HepG2 (cell line): ENCODE data around the gene FAIM. TPM values are rescaled to one million over a fixed set of nuclear protein-coding genes. Genes with fewer than 3 reads are reported as not detected.

Source experiments
- ARNTL ChIP-seq: sonication (generic); formaldehyde crosslinking; IDR thresholded peaks from 2 replicates; pipeline ENCODE4 v1.4.0; 2020; ENCODE audit warnings: mild to moderate bottlenecking, missing genetic modification reagents
- BHLHE40 ChIP-seq: IDR thresholded peaks from 2 replicates; pipeline ENCODE4 v1.6.1; 2011; ENCODE audit warnings: low read length, improper control_type of control experiment
- DNMT1 ChIP-seq: sonication (generic); formaldehyde crosslinking; IDR thresholded peaks from 2 replicates; pipeline ENCODE4 v1.5.1; 2020; ENCODE audit warnings: mild to moderate bottlenecking, missing genetic modification reagents
- EP300 ChIP-seq, 3 experiments: sonication (generic) in 1 of 3; formaldehyde crosslinking in 1 of 3; IDR thresholded peaks; 2 replicates each; pipeline versions ENCODE4 v1.5.1 to v1.6.1; 2011 to 2020; ENCODE audit warnings: low read depth in 2 of 3, low read length in 2 of 3, borderline replicate concordance in 1 of 3, improper control_type of control experiment in 1 of 3, mild to moderate bottlenecking in 1 of 3, missing genetic modification reagents in 1 of 3, moderate library complexity in 1 of 3
- HOXA7 ChIP-seq: sonication (generic); formaldehyde crosslinking; IDR thresholded peaks from 2 replicates; pipeline ENCODE4 v1.8.1; 2022; ENCODE audit warnings: mild to moderate bottlenecking, missing genetic modification reagents, moderate library complexity
- KLF9 ChIP-seq: IDR thresholded peaks from 2 replicates; pipeline ENCODE4 v1.6.1; 2016; ENCODE audit warnings: low read depth
- ONECUT2 ChIP-seq: sonication (generic); formaldehyde crosslinking; IDR thresholded peaks from 2 replicates; pipeline ENCODE4 v1.4.0; 2020; ENCODE audit warnings: missing genetic modification reagents
- ZFP36L2 ChIP-seq: sonication (generic); formaldehyde crosslinking; IDR thresholded peaks from 2 replicates; pipeline ENCODE4 v1.4.0; 2020; ENCODE audit warnings: missing genetic modification reagents
- ZNF121 ChIP-seq: sonication (generic); formaldehyde crosslinking; IDR thresholded peaks from 2 replicates; pipeline ENCODE4 v1.5.0; 2020; ENCODE audit warnings: mild to moderate bottlenecking, missing genetic modification reagents
- ZNF136 ChIP-seq: sonication (generic); formaldehyde crosslinking; IDR thresholded peaks from 2 replicates; pipeline ENCODE4 v1.8.1; 2022; ENCODE audit warnings: low read depth, mild to moderate bottlenecking, moderate library complexity, missing genetic modification reagents
- ZNF180 ChIP-seq: sonication (generic); formaldehyde crosslinking; IDR thresholded peaks from 2 replicates; pipeline ENCODE4 v1.4.0; 2020; ENCODE audit warnings: low read depth, missing genetic modification reagents, borderline replicate concordance
- ZNF251 ChIP-seq: sonication (generic); formaldehyde crosslinking; IDR thresholded peaks from 2 replicates; pipeline ENCODE4 v1.9.0; 2021; ENCODE audit warnings: mild to moderate bottlenecking, missing genetic modification reagents
- ZNF484 ChIP-seq: sonication (generic); formaldehyde crosslinking; IDR thresholded peaks from 2 replicates; pipeline ENCODE4 v1.5.1; 2020; ENCODE audit warnings: mild to moderate bottlenecking, low read depth, missing genetic modification reagents, borderline replicate concordance
- ZNF501 ChIP-seq: sonication (generic); formaldehyde crosslinking; IDR thresholded peaks from 2 replicates; pipeline ENCODE4 v1.5.1; 2020; ENCODE audit warnings: mild to moderate bottlenecking, moderate library complexity, missing genetic modification reagents
- ZNF552 ChIP-seq: sonication (generic); formaldehyde crosslinking; IDR thresholded peaks from 2 replicates; pipeline ENCODE4 v1.9.0; 2022; ENCODE audit warnings: missing genetic modification reagents, mild to moderate bottlenecking, borderline replicate concordance
- ZNF703 ChIP-seq: sonication (generic); formaldehyde crosslinking; IDR thresholded peaks from 2 replicates; pipeline ENCODE4 v1.5.1; 2020; ENCODE audit warnings: missing genetic modification reagents, mild to moderate bottlenecking, moderate library complexity, borderline replicate concordance
- ZNF773 ChIP-seq: sonication (generic); formaldehyde crosslinking; IDR thresholded peaks from 2 replicates; pipeline ENCODE4 v1.4.0; 2020; ENCODE audit warnings: missing genetic modification reagents, borderline replicate concordance
- ZZZ3 ChIP-seq: sonication (generic); formaldehyde crosslinking; IDR thresholded peaks from 2 replicates; pipeline ENCODE4 v1.4.0; 2020; ENCODE audit warnings: missing genetic modification reagents, mild to moderate bottlenecking, borderline replicate concordance
- polyA plus RNA-seq, 8 experiments: library from polyadenylated mRNA; depleted of rRNA in 3 of 8; stranded (reverse) in 7 of 8; unstranded in 1 of 8; fragments of >200 nt; fragmentation: Illumina TruSeq in 4 of 8; extraction: Trizol in 4 of 8; gene quantifications; 2 replicates each; pipeline versions ENCODE4 v1.2.1 to v1.2.3, GENCODE V29; 2011 to 2016; ENCODE audit warnings: low read depth in 4 of 8, missing spikeins in 1 of 8, mixed read lengths in 1 of 8; ENCODE audit not compliant: insufficient read depth in 1 of 8
- total RNA-seq, 5 experiments: library from RNA; depleted of rRNA; stranded (reverse); fragments of >200 nt; fragmentation: Illumina TruSeq; extraction: Trizol; gene quantifications; 2 replicates each; pipeline ENCODE4 v1.2.3, GENCODE V29; 2016; ENCODE audit warnings: low read depth in 1 of 5
- TF ChIP-seq, protein P1 (sequence below): fragments of 450-650 bp; IDR thresholded peaks from 2 replicates; pipeline ENCODE4 v1.6.1; 2017; ENCODE audit warnings: mild to moderate bottlenecking
- TF ChIP-seq, protein P2 (sequence below): sonication (generic); formaldehyde crosslinking; IDR thresholded peaks from 2 replicates; pipeline ENCODE4 v1.9.0; 2022; ENCODE audit warnings: missing genetic modification reagents, mild to moderate bottlenecking, borderline replicate concordance
- TF ChIP-seq, protein P3 (sequence below), 2 experiments: IDR thresholded peaks; 2 replicates each; pipeline ENCODE4 v1.6.1; 2011 to 2012; ENCODE audit warnings: low read length in 2 of 2, borderline replicate concordance in 1 of 2, low read depth in 1 of 2, mild to moderate bottlenecking in 1 of 2, moderate library complexity in 1 of 2

The FAIM gene
- total and polyA plus RNA-seq, 2 of the 13 experiments (the other 11 are each of a cell fraction or from before 2014, with no cell fraction given): 4.3 to 25.8 TPM

DNA sequence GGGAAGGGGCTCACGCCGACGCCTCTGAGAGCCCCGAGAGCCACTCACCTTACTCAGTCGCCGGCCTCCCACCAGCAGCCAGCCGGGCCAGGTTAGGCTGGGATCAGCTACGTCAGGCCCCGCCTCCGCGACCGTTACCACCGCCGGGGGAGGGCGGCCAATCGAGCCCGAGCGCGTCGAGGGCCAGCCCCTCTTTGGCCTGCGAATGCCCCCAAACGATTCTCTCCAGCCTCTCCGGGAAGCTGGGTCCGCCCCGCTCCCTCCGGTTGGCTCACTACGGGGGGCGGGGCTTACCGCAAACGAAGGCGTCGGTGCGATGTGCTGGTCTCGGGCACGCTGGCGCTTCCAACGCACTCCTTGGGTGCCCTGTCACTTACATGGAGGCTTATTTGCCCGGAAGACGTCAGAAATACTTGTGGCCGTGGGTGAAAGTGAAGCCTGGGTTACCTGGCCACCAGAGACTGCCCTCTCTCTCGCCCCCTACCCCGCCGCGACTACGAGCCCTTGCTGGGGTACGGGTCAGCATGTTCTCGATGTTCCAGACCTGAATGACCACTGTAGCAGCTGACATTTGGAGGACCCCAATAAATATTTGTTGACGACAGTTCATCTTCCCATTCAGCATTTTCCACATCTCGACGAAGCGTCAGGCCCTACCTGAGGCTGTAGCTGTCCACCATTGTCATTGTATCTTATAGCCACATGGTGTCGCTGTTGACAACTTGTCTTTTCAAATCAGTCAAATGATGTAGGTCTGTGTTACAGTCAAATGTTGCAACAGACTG is 14.2 kb upstream of the FAIM start, which contains the start of gene CEP70 (continued):
- TF ChIP-seq, protein P1, sequence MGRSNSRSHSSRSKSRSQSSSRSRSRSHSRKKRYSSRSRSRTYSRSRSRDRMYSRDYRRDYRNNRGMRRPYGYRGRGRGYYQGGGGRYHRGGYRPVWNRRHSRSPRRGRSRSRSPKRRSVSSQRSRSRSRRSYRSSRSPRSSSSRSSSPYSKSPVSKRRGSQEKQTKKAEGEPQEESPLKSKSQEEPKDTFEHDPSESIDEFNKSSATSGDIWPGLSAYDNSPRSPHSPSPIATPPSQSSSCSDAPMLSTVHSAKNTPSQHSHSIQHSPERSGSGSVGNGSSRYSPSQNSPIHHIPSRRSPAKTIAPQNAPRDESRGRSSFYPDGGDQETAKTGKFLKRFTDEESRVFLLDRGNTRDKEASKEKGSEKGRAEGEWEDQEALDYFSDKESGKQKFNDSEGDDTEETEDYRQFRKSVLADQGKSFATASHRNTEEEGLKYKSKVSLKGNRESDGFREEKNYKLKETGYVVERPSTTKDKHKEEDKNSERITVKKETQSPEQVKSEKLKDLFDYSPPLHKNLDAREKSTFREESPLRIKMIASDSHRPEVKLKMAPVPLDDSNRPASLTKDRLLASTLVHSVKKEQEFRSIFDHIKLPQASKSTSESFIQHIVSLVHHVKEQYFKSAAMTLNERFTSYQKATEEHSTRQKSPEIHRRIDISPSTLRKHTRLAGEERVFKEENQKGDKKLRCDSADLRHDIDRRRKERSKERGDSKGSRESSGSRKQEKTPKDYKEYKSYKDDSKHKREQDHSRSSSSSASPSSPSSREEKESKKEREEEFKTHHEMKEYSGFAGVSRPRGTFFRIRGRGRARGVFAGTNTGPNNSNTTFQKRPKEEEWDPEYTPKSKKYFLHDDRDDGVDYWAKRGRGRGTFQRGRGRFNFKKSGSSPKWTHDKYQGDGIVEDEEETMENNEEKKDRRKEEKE: no peak
- TF ChIP-seq, protein P2, sequence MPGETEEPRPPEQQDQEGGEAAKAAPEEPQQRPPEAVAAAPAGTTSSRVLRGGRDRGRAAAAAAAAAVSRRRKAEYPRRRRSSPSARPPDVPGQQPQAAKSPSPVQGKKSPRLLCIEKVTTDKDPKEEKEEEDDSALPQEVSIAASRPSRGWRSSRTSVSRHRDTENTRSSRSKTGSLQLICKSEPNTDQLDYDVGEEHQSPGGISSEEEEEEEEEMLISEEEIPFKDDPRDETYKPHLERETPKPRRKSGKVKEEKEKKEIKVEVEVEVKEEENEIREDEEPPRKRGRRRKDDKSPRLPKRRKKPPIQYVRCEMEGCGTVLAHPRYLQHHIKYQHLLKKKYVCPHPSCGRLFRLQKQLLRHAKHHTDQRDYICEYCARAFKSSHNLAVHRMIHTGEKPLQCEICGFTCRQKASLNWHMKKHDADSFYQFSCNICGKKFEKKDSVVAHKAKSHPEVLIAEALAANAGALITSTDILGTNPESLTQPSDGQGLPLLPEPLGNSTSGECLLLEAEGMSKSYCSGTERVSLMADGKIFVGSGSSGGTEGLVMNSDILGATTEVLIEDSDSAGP (CRISPR knock-in tag): peak; percentile 92
- no peak for TF ChIP-seq ZNF251 (CRISPR knock-in tag)
- TF ChIP-seq DNMT1: no peak
- TF ChIP-seq ZNF121 (CRISPR knock-in tag): peak; percentile 99
- no peak for TF ChIP-seq ZNF552 (CRISPR knock-in tag)
- TF ChIP-seq EP300 (IDR thresholded peaks at IDR 0.05; ENCODE audit: low read depth in 2 of 2, low read length in 2 of 2): 0 out of 4 replicates have a peak, but pooled peaks of 1 of the 2 experiments have one; percentile 58
- no peak for TF ChIP-seq EP300 (CRISPR knock-in tag; IDR thresholded peaks at IDR 0.05; ENCODE audit: borderline replicate concordance)
- TF ChIP-seq KLF9 (CRISPR knock-in tag): 0 out of 2 replicates have a peak, but pooled peaks have one; percentile 49
- TF ChIP-seq ZNF773 (CRISPR knock-in tag): no peak
- TF ChIP-seq, protein P3, sequence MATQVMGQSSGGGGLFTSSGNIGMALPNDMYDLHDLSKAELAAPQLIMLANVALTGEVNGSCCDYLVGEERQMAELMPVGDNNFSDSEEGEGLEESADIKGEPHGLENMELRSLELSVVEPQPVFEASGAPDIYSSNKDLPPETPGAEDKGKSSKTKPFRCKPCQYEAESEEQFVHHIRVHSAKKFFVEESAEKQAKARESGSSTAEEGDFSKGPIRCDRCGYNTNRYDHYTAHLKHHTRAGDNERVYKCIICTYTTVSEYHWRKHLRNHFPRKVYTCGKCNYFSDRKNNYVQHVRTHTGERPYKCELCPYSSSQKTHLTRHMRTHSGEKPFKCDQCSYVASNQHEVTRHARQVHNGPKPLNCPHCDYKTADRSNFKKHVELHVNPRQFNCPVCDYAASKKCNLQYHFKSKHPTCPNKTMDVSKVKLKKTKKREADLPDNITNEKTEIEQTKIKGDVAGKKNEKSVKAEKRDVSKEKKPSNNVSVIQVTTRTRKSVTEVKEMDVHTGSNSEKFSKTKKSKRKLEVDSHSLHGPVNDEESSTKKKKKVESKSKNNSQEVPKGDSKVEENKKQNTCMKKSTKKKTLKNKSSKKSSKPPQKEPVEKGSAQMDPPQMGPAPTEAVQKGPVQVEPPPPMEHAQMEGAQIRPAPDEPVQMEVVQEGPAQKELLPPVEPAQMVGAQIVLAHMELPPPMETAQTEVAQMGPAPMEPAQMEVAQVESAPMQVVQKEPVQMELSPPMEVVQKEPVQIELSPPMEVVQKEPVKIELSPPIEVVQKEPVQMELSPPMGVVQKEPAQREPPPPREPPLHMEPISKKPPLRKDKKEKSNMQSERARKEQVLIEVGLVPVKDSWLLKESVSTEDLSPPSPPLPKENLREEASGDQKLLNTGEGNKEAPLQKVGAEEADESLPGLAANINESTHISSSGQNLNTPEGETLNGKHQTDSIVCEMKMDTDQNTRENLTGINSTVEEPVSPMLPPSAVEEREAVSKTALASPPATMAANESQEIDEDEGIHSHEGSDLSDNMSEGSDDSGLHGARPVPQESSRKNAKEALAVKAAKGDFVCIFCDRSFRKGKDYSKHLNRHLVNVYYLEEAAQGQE (IDR thresholded peaks at IDR 0.05; ENCODE audit: borderline replicate concordance in 1 of 2, low read depth in 1 of 2, low read length in 2 of 2): no peak
- TF ChIP-seq ONECUT2 (CRISPR knock-in tag): 0 out of 2 replicates have a peak, but pooled peaks have one; percentile 5
- TF ChIP-seq HOXA7 (CRISPR knock-in tag): no peak
- TF ChIP-seq ZNF180 (CRISPR knock-in tag): no peak
- TF ChIP-seq ZNF484 (CRISPR knock-in tag): no peak
- TF ChIP-seq ZNF501 (CRISPR knock-in tag): peak; percentile 71
- no peak for TF ChIP-seq ZZZ3 (CRISPR knock-in tag)
- peak; percentile 11; the same call in 1 of the 2 replicates for TF ChIP-seq BHLHE40
- no peak for TF ChIP-seq ZFP36L2 (CRISPR knock-in tag)
- TF ChIP-seq ZNF703 (CRISPR knock-in tag): 0 out of 2 replicates have a peak, but pooled peaks have one; percentile 27
- TF ChIP-seq ARNTL: peak; percentile 53; the same call in 1 of the 2 replicates
- no peak for TF ChIP-seq ZNF136
